Fibroblast of villous mesenchyme (primary cell): ENCODE results near the gene RERE. TPM values are rescaled to one million over a fixed set of nuclear protein-coding genes. Genes with fewer than 3 reads are reported as not detected.

Source experiments
- DNase-seq: peaks from one replicate; pipeline ENCODE4 v3.0.0-alpha.2; 2010; ENCODE audit warnings: low read depth
- H3K4me3 ChIP-seq: 2 replicates; pipeline ENCODE4 v1.5.1; 2011; ENCODE audit warnings: low read depth, mild to moderate bottlenecking, low read length
- total RNA-seq: library from RNA; depleted of rRNA; stranded (reverse); fragments of >200 nt; gene quantifications from 2 replicates; pipeline ENCODE4 v1.2.3, GENCODE V29; 2012
- TF ChIP-seq, protein P1 (sequence below): IDR thresholded peaks from 2 replicates; pipeline ENCODE4 v1.5.1; 2012; ENCODE audit warnings: low read depth, mild to moderate bottlenecking, low read length; ENCODE audit not compliant: insufficient read depth

RERE gene
- total RNA-seq, 1 donor = 51.4 TPM

- DNase-seq = peak; percentile 84
- no peak overlapping the region for H3K4me3 ChIP-seq
- TF ChIP-seq, protein P1, sequence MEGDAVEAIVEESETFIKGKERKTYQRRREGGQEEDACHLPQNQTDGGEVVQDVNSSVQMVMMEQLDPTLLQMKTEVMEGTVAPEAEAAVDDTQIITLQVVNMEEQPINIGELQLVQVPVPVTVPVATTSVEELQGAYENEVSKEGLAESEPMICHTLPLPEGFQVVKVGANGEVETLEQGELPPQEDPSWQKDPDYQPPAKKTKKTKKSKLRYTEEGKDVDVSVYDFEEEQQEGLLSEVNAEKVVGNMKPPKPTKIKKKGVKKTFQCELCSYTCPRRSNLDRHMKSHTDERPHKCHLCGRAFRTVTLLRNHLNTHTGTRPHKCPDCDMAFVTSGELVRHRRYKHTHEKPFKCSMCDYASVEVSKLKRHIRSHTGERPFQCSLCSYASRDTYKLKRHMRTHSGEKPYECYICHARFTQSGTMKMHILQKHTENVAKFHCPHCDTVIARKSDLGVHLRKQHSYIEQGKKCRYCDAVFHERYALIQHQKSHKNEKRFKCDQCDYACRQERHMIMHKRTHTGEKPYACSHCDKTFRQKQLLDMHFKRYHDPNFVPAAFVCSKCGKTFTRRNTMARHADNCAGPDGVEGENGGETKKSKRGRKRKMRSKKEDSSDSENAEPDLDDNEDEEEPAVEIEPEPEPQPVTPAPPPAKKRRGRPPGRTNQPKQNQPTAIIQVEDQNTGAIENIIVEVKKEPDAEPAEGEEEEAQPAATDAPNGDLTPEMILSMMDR = no peak
Observed at GRCh38 chr1:8667869-8668594, 149.4 kb downstream of the RERE start.

DNA sequence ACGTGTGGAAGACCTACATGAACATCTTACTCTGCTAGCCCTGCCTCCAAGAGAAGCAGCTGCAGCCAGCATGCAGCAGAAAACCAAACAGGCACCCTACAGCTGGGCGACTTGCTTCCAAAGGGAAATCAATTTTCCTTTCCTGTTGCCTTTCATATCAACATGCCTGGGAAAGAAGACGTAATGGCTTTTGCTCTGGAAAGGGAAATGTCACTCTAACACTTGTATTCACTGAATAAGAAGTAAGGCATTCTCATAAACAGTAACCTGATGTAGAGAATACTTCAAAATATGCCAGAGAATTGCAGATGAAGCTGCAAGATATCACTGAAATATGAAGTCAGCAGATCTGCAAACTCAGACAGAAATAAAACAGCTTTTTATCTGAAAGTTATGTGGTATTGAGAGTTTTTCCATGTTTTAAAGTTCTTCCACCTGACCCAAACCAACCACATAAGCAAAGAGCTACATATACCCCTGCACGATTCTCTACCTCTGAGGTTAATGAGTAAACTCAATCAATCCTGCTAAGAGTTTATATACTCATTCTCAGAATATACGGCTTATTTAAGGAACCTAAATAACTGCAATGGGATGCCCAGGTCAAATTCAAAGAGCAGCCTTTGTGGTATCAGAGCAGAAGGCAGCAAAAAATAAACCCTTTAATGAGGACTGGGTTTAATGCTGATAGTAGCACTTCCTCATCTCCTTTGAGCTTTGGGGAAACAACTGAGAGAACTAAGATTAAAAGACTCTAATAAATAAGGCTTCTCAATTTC is 150.9 kb downstream of the RERE start:
- TF ChIP-seq, protein P1 = no peak
- peak; percentile 75 for DNase-seq
- no peak overlapping the region for H3K4me3 ChIP-seq

- TF ChIP-seq, protein P1 = no peak
- no peak for DNase-seq
- no peak overlapping the region for H3K4me3 ChIP-seq
Observed at GRCh38 chr1:8665833-8666232, 151.6 kb downstream of the RERE start.

GRCh38 chr1:8664887-8665286 is 152.6 kb downstream of the RERE start:
- H3K4me3 ChIP-seq = no peak overlapping the region
- TF ChIP-seq, protein P1 = no peak
- DNase-seq = no peak

GRCh38 chr1:8663915-8664329 is 153.5 kb downstream of the RERE start:
- no peak overlapping the region for H3K4me3 ChIP-seq
- DNase-seq = peak; percentile 81
- TF ChIP-seq, protein P1 = no peak

- TF ChIP-seq, protein P1 = no peak
Observed at GRCh38 chr1:8663090-8663802, 154.2 kb downstream of the RERE start.

More at GRCh38 chr1:8663090-8663802, 154.2 kb downstream of the RERE start:
- no peak for DNase-seq
- no peak overlapping the region for H3K4me3 ChIP-seq
